ENCODE measurements around the gene MGAT3.

MGAT3 gene

GRCh38 chr22:39535831-39536449, 79.1 kb downstream of the MGAT3 start:
- Histone ChIP-seq H3K36me3 (ENCODE audit: insufficient read depth, low read length) (peaks cover 2% of the 10 kb centered on the region; the same call in 1 of the 2 replicates), H3K9ac (ENCODE audit: insufficient read length) (no peak overlapping the region), H3K27ac (no peak overlapping the region), H3K4me3 (no peak overlapping the region), H3K9me3 (ENCODE audit: low read depth, low read length) (no peaks in the 10 kb centered on the region)
- TF ChIP-seq FOXP2 (optimal IDR thresholded peaks at IDR 0.05; ENCODE audit: control extremely low read depth, extremely low read length, insufficient read depth): no peak
- no peak for TF ChIP-seq POLR2AphosphoS5 (IDR thresholded peaks at IDR 0.05; ENCODE audit: borderline replicate concordance, low read depth, low read length)
- no peak for TF ChIP-seq EZH2 (IDR thresholded peaks at IDR 0.05)
- no peak for DNase-seq (ENCODE audit: low read depth, low spot score)

- no peaks in the 10 kb centered on the region for H3K36me3 ChIP-seq (ENCODE audit: insufficient read depth, low read length)
- TF ChIP-seq POLR2AphosphoS5 (IDR thresholded peaks at IDR 0.05; ENCODE audit: borderline replicate concordance, low read depth, low read length) (no peak), EZH2 (IDR thresholded peaks at IDR 0.05) (no peak)
- no peak overlapping the region for H3K4me3 ChIP-seq
- H3K9ac ChIP-seq (ENCODE audit: insufficient read length): no peak overlapping the region
- H3K27ac ChIP-seq: 0 out of 2 replicates have a peak overlapping the region, but pooled peaks have one; percentile 13
- no peak for DNase-seq (ENCODE audit: low read depth, low spot score)
- no peaks in the 10 kb centered on the region for H3K9me3 ChIP-seq (ENCODE audit: low read depth, low read length)
Observed at GRCh38 chr22:39536711-39537110, 79.9 kb downstream of the MGAT3 start.

GRCh38 chr22:39537975-39538374, 81.2 kb downstream of the MGAT3 start:
- no peak for DNase-seq (ENCODE audit: low read depth, low spot score)
- Histone ChIP-seq H3K9ac (ENCODE audit: insufficient read length) (no peak overlapping the region), H3K9me3 (ENCODE audit: low read depth, low read length) (no peaks in the 10 kb centered on the region), H3K4me3 (no peak overlapping the region), H3K27ac (no peak overlapping the region), H3K36me3 (ENCODE audit: insufficient read depth, low read length) (no peaks in the 10 kb centered on the region)
- no peak for TF ChIP-seq POLR2AphosphoS5 (IDR thresholded peaks at IDR 0.05; ENCODE audit: borderline replicate concordance, low read depth, low read length)
- no peak for TF ChIP-seq FOXP2 (optimal IDR thresholded peaks at IDR 0.05; ENCODE audit: control extremely low read depth, extremely low read length, insufficient read depth)
- no peak for TF ChIP-seq EZH2 (IDR thresholded peaks at IDR 0.05)

Measured in SK-N-MC (cell line).